Ascending aorta (tissue), 2 donors: Measurements from ENCODE around the gene TTYH1. TPM values are rescaled to one million over a fixed set of nuclear protein-coding genes. Genes with fewer than 3 reads are reported as not detected.
A peak's percentile ranks its signal among the peaks of the same experiment; 100 is the strongest.
"Not testable (repeated sequence)": the region's sequence is repeated elsewhere in the genome, so short reads cannot be mapped to it uniquely, and the experiment has no call there.

Experiments used
- DNase-seq, 2 donors: peaks; one replicate each; pipeline ENCODE4 v3.0.0-alpha.2; 2019; ENCODE audit warnings: low spot score in 2 of 2
- H3K27ac ChIP-seq, 2 donors: fragments of 200-600 bp; sonication (generic); one replicate each; pipeline ENCODE4 v1.5.1; 2016 to 2017; ENCODE audit warnings: mild to moderate bottlenecking in 1 of 2
- H3K27me3 ChIP-seq: fragments of 200-600 bp; sonication (generic); one replicate; pipeline ENCODE4 v1.5.1; 2017
- H3K36me3 ChIP-seq, 2 donors: fragments of 200-600 bp; sonication (generic); one replicate each; pipeline ENCODE4 v1.5.1; 2016
- H3K4me1 ChIP-seq, 2 donors: fragments of 200-600 bp; sonication (generic); one replicate each; pipeline ENCODE4 v1.5.1; 2016 to 2017; ENCODE audit warnings: mild to moderate bottlenecking in 1 of 2
- H3K4me3 ChIP-seq, 2 donors: fragments of 200-600 bp; sonication (generic); one replicate each; pipeline ENCODE4 v1.5.1; 2016 to 2017; ENCODE audit warnings: mild to moderate bottlenecking in 1 of 2
- H3K9me3 ChIP-seq, 2 donors: fragments of 200-600 bp; sonication (generic); one replicate each; pipeline ENCODE4 v1.5.1; 2016
- CTCF ChIP-seq, 3 experiments: fragments of 200-600 bp in 2 of 3; fragments of 450-650 bp in 1 of 3; sonication (generic) in 2 of 3; IDR thresholded peaks; one replicate each; pipeline ENCODE4 v1.5.1; 2016 to 2019; ENCODE audit warnings: antibody characterized with exemption in 3 of 3, mild to moderate bottlenecking in 1 of 3, moderate library complexity in 1 of 3
- intact Hi-C: fragments of 100-400 bp; cut with DNase I; formaldehyde crosslinking; loops from one replicate; pipeline ENCODE4 v1.15.1; 2023
- total RNA-seq: library from RNA; depleted of rRNA; stranded (reverse); fragments of >200 nt; gene quantifications from one replicate; pipeline ENCODE4 v1.1.0, GENCODE V29; 2016

The TTYH1 gene
- total RNA-seq, 1 donor from 2014 or later = 58.4 TPM

GRCh38 chr19:54465426-54466109, 50.3 kb downstream of the TTYH1 start:
- intact Hi-C loops = loop anchor here (10.0 kb wide), 3 partner anchors 361 to 1009 kb away; partner anchors contain the start of genes NDUFA3, OSCAR, PPP6R1 and ZNF628
- H3K4me3 ChIP-seq = no peak overlapping the region
- no peak for TF ChIP-seq CTCF (IDR thresholded peaks at IDR 0.05)
- peaks cover 12 to 15% of the 10 kb centered on the region in 2 donors for H3K36me3 ChIP-seq
- no peaks in the 10 kb centered on the region for H3K9me3 ChIP-seq
- H3K4me1 ChIP-seq = peaks cover 14 to 28% of the 10 kb centered on the region in 2 donors
- peak overlapping the region in 1 of 2 donors; percentile 97 for H3K27ac ChIP-seq
- H3K27me3 ChIP-seq = no peaks in the 10 kb centered on the region
- DNase-seq = peak in 1 of 2 donors; percentile 71

GRCh38 chr19:54466110-54466480, 50.8 kb downstream of the TTYH1 start:
- DNase-seq, H3K9me3 ChIP-seq, H3K36me3 ChIP-seq, H3K4me3 ChIP-seq, H3K27me3 ChIP-seq: not testable (repeated sequence)
- H3K4me1 ChIP-seq = peaks cover 14 to 34% of the 10 kb centered on the region in 2 donors
- peak overlapping the region in 1 of 2 donors; percentile 97 for H3K27ac ChIP-seq
- intact Hi-C loops = loop anchor here (10.0 kb wide), 3 partner anchors 361 to 1009 kb away; partner anchors contain the start of genes NDUFA3, OSCAR, PPP6R1 and ZNF628

GRCh38 chr19:54469496-54469934, 54.3 kb downstream of the TTYH1 start:
- Histone ChIP-seq H3K4me3 (no peak overlapping the region), H3K9me3 (no peaks in the 10 kb centered on the region), H3K27ac (no peak overlapping the region), H3K27me3 (no peaks in the 10 kb centered on the region), H3K4me1 (peaks cover 0 to 21% of the 10 kb centered on the region in 2 donors), H3K36me3 (peaks cover 0 to 3% of the 10 kb centered on the region in 2 donors)
- DNase-seq = peak in 1 of 2 donors; percentile 68
- intact Hi-C loops = loop anchor here (10.0 kb wide), 3 partner anchors 365 to 1005 kb away; partner anchors contain the start of genes NDUFA3, OSCAR, PPP6R1 and ZNF628
- TF ChIP-seq CTCF (IDR thresholded peaks at IDR 0.05) = no peak

- Histone ChIP-seq H3K36me3 (peaks cover 0 to 3% of the 10 kb centered on the region in 2 donors), H3K4me3 (peak overlapping the region; percentile 54 to 71), H3K27ac (peak overlapping the region; percentile 81), H3K4me1 (peaks cover 0 to 21% of the 10 kb centered on the region in 2 donors), H3K27me3 (no peaks in the 10 kb centered on the region), H3K9me3 (no peaks in the 10 kb centered on the region)
- no peak for TF ChIP-seq CTCF (IDR thresholded peaks at IDR 0.05)
- DNase-seq = peak in 1 of 2 donors; percentile 59
- intact Hi-C loops = loop anchor here (10.0 kb wide), 1 partner anchor 644 kb away; the partner anchor contains the start of gene PPP1R12C
Observed at GRCh38 chr19:54470276-54470887, 55.1 kb downstream of the TTYH1 start.

GRCh38 chr19:54470991-54471782, 55.9 kb downstream of the TTYH1 start:
- DNase-seq = peak in 1 of 2 donors; percentile 72
- peak overlapping the region; percentile 54 to 71 for H3K4me3 ChIP-seq
- intact Hi-C loops = loop anchor here (10.0 kb wide), 1 partner anchor 644 kb away; the partner anchor contains the start of gene PPP1R12C
- no peaks in the 10 kb centered on the region for H3K9me3 ChIP-seq
- peaks cover 0 to 21% of the 10 kb centered on the region in 2 donors for H3K4me1 ChIP-seq
- no peak for TF ChIP-seq CTCF (IDR thresholded peaks at IDR 0.05)
- no peaks in the 10 kb centered on the region for H3K27me3 ChIP-seq
- peaks cover 0 to 3% of the 10 kb centered on the region in 2 donors for H3K36me3 ChIP-seq
- peak overlapping the region; percentile 81 for H3K27ac ChIP-seq
